GM12878 (cell line): Measurements from ENCODE around the gene LSP1. TPM values are rescaled to one million over a fixed set of nuclear protein-coding genes. Genes with fewer than 3 reads are reported as not detected.

Source experiments
- ATF7 ChIP-seq: fragments of 450-650 bp; IDR thresholded peaks from 2 replicates; pipeline ENCODE4 v1.6.1; 2016; ENCODE audit warnings: low read depth, mild to moderate bottlenecking
- BACH1 ChIP-seq: fragments of 450-650 bp; IDR thresholded peaks from 2 replicates; pipeline ENCODE4 v1.6.1; 2017; ENCODE audit warnings: mild to moderate bottlenecking, borderline replicate concordance
- BCL11A ChIP-seq: IDR thresholded peaks from 2 replicates; pipeline ENCODE4 v1.6.1; 2011; ENCODE audit warnings: low read depth, low read length
- CBFB ChIP-seq: IDR thresholded peaks from 2 replicates; pipeline ENCODE4 v1.6.1; 2016; ENCODE audit warnings: antibody characterized with exemption, low read depth
- EGR1 ChIP-seq, 2 experiments: IDR thresholded peaks; 1 replicate in 1 of 2; 2 replicates in 1 of 2; pipeline ENCODE4 v1.6.1; 2011 to 2012; ENCODE audit warnings: low read depth in 2 of 2, low read length in 2 of 2, borderline replicate concordance in 1 of 2, mild to moderate bottlenecking in 1 of 2, moderate library complexity in 1 of 2
- ESRRA ChIP-seq: IDR thresholded peaks from 2 replicates; pipeline ENCODE4 v1.6.1; 2012; ENCODE audit warnings: mild to moderate bottlenecking, low read length, improper control_type of control experiment
- IRF4 ChIP-seq: IDR thresholded peaks from 2 replicates; pipeline ENCODE4 v1.6.1; 2011; ENCODE audit warnings: low read depth, low read length
- JUNB ChIP-seq: IDR thresholded peaks from 2 replicates; pipeline ENCODE4 v1.6.1; 2016; ENCODE audit warnings: antibody characterized with exemption, mild to moderate bottlenecking
- JUND ChIP-seq: IDR thresholded peaks from 2 replicates; pipeline ENCODE4 v1.6.1; 2012; ENCODE audit warnings: low read depth, mild to moderate bottlenecking, low read length, improper control_type of control experiment, moderate library complexity
- KAT2A ChIP-seq: conservative IDR thresholded peaks from 2 replicates; pipeline ENCODE4 v1.6.1; 2011; ENCODE audit warnings: low read depth, low read length; ENCODE audit not compliant: control insufficient read depth
- MTA2 ChIP-seq: fragments of 450-650 bp; IDR thresholded peaks from 2 replicates; pipeline ENCODE4 v1.6.1; 2016; ENCODE audit warnings: low read depth, mild to moderate bottlenecking, moderate library complexity
- MYC ChIP-seq: IDR thresholded peaks from 2 replicates; pipeline ENCODE4 v1.6.1; 2011; ENCODE audit warnings: mild to moderate bottlenecking, low read length, moderate library complexity, inconsistent platforms; ENCODE audit not compliant: insufficient read depth, insufficient replicate concordance, insufficient read length, severe bottlenecking
- PAX8 ChIP-seq: fragments of 450-650 bp; IDR thresholded peaks from 2 replicates; pipeline ENCODE4 v1.6.1; 2017; ENCODE audit warnings: mild to moderate bottlenecking, moderate library complexity
- SIN3A ChIP-seq: IDR thresholded peaks from 2 replicates; pipeline ENCODE4 v1.6.1; 2012; ENCODE audit warnings: low read depth, low read length, improper control_type of control experiment
- SMAD1 ChIP-seq: fragments of 450-650 bp; IDR thresholded peaks from 2 replicates; pipeline ENCODE4 v1.6.1; 2018; ENCODE audit warnings: mild to moderate bottlenecking, low read depth; ENCODE audit not compliant: partially characterized antibody
- ZBTB33 ChIP-seq: fragments of 450-650 bp; IDR thresholded peaks from 2 replicates; pipeline ENCODE4 v1.6.1; 2017; ENCODE audit warnings: mild to moderate bottlenecking
- ZNF217 ChIP-seq: fragments of 450-650 bp; IDR thresholded peaks from 2 replicates; pipeline ENCODE4 v1.6.1; 2017; ENCODE audit warnings: antibody characterized with exemption, mild to moderate bottlenecking
- ZNF274 ChIP-seq: IDR thresholded peaks from one replicate; pipeline ENCODE4 v1.8.0; 2011; ENCODE audit not compliant: insufficient read length, insufficient read depth
- polyA plus RNA-seq, 11 experiments: library from polyadenylated mRNA; depleted of rRNA in 4 of 11; unstranded in 6 of 11; stranded (reverse) in 5 of 11; fragments of >200 nt; fragmentation: Nextera tagmentation in 4 of 11; fragmentation: Illumina TruSeq in 1 of 11; extraction: Ambion mirVana in 4 of 11; extraction: Trizol in 1 of 11; gene quantifications; 1 replicate in 1 of 11; 2 replicates in 10 of 11; pipeline versions ENCODE4 v1.2.1 to v1.2.3, GENCODE V29; 2011 to 2016; ENCODE audit warnings: inconsistent platforms in 2 of 11, missing spikeins in 2 of 11, low read depth in 1 of 11
- total RNA-seq, 4 experiments: library from RNA; depleted of rRNA in 3 of 4; stranded (reverse); fragments of >200 nt in 3 of 4; fragmentation: Illumina TruSeq in 1 of 4; extraction: Trizol in 1 of 4; gene quantifications; 2 replicates each; pipeline versions ENCODE4 v1.2.1 to v1.2.3, GENCODE V29; 2013 to 2021
- TF ChIP-seq, protein P1 (sequence below): fragments of 450-650 bp; IDR thresholded peaks from 2 replicates; pipeline ENCODE4 v1.6.1; 2017; ENCODE audit warnings: mild to moderate bottlenecking, moderate library complexity
- TF ChIP-seq, protein P2 (sequence below): IDR thresholded peaks from 2 replicates; pipeline ENCODE4 v1.6.1; 2012; ENCODE audit warnings: mild to moderate bottlenecking, low read depth, low read length

Gene LSP1
- total and polyA plus RNA-seq, 10 of the 15 experiments (the other 5 are each of a cell fraction or from before 2014, with no cell fraction given) = 19.2 to 488 (median 369) TPM

DNA sequence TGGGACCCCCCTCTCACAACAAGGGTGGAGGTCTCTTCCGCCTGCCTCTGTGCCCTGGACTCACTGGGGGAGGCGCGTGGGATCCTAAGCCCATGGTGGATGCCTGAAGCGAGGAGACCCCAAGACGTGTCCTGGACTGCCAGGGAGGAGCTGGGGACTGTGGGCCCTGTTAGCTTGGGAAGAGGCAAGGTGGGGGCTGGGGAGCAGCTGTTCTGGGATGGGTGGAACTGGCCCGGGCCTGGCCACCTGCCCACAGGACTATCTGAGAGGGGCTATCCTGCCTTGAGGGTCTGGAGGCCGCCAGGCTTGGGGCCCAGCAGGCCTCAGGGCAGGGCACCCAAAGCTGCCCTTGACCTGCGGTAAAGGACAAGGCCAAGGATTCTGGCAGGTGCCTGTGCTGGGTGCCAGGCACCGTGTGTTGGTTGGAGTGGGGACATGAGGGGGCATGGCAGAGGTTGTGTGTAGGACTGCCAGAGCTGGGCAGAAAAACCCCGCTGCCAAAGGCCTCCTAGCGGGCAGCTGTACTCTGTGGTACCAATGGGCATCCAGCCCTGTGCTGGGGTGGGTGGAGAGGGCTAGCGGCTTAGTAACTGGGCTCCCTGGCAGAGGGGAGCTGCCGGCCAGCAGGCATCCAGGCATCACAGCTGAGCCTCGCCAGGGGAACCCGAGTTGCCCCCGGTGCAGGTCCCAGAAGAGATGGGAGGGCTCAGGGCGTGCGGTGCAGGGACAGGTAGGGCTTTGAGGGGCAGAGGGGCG, 670 bp downstream of the LSP1 start (continued):
- TF ChIP-seq EGR1 (IDR thresholded peaks at IDR 0.05; ENCODE audit: borderline replicate concordance in 1 of 2, low read depth in 2 of 2, low read length in 2 of 2) (no peak), PAX8 (no peak), SMAD1 (no peak), JUND (no peak), JUNB (no peak), SIN3A (no peak), BACH1 (0 out of 2 replicates have a peak, but pooled peaks have one; percentile 24), ZBTB33 (no peak), IRF4 (no peak), ESRRA (no peak), BCL11A (no peak), ATF7 (no peak), ZNF274 (no peak), CBFB (peak; percentile 21; the same call in 1 of the 2 replicates), KAT2A (no peak), MTA2 (no peak), MYC (peak; percentile 19), ZNF217 (no peak)
- TF ChIP-seq, protein P1, sequence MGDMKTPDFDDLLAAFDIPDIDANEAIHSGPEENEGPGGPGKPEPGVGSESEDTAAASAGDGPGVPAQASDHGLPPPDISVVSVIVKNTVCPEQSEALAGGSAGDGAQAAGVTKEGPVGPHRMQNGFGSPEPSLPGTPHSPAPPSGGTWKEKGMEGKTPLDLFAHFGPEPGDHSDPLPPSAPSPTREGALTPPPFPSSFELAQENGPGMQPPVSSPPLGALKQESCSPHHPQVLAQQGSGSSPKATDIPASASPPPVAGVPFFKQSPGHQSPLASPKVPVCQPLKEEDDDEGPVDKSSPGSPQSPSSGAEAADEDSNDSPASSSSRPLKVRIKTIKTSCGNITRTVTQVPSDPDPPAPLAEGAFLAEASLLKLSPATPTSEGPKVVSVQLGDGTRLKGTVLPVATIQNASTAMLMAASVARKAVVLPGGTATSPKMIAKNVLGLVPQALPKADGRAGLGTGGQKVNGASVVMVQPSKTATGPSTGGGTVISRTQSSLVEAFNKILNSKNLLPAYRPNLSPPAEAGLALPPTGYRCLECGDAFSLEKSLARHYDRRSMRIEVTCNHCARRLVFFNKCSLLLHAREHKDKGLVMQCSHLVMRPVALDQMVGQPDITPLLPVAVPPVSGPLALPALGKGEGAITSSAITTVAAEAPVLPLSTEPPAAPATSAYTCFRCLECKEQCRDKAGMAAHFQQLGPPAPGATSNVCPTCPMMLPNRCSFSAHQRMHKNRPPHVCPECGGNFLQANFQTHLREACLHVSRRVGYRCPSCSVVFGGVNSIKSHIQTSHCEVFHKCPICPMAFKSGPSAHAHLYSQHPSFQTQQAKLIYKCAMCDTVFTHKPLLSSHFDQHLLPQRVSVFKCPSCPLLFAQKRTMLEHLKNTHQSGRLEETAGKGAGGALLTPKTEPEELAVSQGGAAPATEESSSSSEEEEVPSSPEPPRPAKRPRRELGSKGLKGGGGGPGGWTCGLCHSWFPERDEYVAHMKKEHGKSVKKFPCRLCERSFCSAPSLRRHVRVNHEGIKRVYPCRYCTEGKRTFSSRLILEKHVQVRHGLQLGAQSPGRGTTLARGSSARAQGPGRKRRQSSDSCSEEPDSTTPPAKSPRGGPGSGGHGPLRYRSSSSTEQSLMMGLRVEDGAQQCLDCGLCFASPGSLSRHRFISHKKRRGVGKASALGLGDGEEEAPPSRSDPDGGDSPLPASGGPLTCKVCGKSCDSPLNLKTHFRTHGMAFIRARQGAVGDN = peak; percentile 48; the same call in 1 of the 2 replicates
- TF ChIP-seq, protein P2, sequence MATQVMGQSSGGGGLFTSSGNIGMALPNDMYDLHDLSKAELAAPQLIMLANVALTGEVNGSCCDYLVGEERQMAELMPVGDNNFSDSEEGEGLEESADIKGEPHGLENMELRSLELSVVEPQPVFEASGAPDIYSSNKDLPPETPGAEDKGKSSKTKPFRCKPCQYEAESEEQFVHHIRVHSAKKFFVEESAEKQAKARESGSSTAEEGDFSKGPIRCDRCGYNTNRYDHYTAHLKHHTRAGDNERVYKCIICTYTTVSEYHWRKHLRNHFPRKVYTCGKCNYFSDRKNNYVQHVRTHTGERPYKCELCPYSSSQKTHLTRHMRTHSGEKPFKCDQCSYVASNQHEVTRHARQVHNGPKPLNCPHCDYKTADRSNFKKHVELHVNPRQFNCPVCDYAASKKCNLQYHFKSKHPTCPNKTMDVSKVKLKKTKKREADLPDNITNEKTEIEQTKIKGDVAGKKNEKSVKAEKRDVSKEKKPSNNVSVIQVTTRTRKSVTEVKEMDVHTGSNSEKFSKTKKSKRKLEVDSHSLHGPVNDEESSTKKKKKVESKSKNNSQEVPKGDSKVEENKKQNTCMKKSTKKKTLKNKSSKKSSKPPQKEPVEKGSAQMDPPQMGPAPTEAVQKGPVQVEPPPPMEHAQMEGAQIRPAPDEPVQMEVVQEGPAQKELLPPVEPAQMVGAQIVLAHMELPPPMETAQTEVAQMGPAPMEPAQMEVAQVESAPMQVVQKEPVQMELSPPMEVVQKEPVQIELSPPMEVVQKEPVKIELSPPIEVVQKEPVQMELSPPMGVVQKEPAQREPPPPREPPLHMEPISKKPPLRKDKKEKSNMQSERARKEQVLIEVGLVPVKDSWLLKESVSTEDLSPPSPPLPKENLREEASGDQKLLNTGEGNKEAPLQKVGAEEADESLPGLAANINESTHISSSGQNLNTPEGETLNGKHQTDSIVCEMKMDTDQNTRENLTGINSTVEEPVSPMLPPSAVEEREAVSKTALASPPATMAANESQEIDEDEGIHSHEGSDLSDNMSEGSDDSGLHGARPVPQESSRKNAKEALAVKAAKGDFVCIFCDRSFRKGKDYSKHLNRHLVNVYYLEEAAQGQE = no peak
